ENCODE data around the gene PWP1.

The PWP1 gene

DNA sequence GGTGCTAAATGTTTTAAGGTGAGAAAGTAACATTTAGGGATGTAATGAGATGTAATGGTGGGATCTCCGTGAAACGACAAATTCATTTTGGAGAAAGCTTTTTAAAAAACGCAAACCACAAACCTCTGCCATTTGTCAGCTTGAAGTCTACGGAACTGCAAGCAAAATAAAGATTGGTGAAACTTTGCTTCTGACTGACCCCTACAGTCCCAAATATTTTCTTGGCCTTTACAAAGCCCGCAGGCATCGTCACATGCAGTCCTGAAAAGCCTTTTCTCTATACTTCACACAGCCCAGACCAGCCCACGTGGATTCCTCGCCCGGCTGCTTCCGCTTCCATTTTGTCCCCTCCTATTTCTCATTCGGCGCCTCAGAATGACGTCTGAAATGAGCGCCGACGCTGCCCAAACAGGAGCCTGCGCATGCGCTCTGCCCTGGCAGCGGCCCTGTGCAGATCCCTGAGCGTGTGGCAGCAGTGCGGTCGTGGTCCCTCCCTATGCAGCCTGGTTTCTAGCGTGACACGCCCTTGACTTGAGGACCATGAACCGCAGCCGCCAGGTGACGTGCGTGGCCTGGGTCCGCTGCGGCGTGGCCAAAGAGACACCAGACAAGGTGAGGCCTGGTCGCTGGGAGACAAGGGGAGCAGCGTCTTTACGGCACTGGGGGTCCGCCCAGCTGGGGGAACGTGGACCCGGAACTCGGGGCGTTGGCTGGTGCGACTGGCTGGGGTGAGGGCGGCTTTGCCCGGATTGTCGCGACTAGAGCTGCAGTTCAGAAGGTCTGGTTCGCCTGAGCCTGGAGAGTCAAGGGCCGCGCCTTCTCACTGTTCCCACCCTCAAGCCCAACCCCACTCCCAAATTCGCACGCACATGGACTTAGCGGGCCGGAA is at the start of gene PWP1:
PWP1 (plus strand) TSS at position 440 of the 889 bp plus-strand sequence; CDS start at position 541, 101 bp downstream.
- peak; percentile 96 for DNase-seq

DNA sequence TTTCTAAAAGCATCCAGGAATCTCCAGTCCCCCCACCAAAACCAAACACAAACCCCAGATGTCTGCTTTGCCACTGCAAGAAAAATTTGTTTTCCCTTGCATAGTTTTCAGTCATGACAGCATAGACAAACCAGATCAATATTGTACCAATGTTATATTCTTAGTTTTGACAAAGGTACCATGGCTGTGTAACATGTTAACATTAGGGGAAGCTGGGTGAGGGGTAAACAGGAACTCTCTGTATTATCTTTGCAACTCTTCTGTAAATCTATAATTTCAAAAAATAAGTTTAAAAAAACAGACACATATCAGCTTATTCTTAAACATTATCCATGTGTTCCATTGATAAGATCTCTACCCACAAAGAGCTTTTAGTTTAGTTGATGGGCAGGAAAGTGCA is 44.4 kb upstream of the PWP1 start:
- no peak for DNase-seq

- DNase-seq = no peak
Observed at GRCh38 chr12:107642240-107642639, 43.4 kb upstream of the PWP1 start.

DNA sequence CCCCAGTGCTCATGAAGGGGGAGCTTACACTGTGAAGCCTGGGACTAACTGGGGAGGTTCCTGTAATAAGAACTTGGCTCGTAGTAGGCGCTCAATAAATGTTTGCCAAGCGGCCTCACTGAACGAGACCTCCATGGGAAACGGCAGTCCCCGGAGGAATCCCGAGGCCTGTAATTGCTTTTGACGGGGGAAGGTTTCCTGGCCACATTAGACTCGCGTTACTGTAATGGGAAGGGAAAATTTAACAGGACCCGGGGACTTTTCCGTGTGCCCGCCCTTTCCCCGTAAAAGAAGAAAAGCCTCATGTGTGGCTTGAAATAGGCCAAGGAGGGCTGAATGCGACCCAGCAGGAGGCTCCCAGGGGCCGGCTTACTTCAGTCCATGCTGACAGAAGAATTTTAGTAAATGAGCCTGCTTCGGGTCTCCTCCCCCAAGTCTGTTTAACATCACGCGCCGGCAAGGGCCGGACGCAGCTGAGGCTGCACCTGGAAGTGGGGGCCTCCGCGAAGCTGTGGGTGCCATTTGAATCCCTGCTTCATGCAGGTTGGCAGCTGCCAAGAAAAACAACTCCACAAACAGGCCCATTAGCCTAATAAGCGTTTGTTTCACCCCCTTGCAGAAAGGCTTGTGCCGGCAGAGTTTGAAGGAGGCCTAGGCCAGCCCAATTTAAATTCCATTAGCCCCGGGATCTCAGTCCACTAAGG is 39.8 kb upstream of the PWP1 start:
- DNase-seq = no peak

DNA sequence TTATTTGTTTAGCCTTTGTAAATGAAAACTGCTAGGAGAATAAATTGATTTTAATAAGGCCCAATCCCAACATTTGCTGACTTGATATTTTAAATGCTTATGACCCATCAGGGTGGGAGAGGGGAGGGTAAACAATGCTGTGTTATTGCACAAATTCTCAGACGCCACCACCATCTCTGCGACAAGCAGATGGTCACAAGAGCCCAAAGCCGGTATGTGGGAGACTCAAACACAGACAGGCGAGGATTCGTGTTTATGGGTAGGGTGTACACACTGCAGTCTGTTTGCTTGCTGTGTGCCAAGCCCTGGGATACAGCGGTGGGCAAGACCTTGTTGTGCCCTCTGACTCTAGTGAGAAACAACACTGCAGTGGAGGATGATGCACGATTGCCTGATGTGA is 39.2 kb upstream of the PWP1 start:
- DNase-seq = no peak

GRCh38 chr12:107649661-107650061 is 35.9 kb upstream of the PWP1 start:
- DNase-seq = no peak

- DNase-seq = no peak
Observed at GRCh38 chr12:107650977-107651376, 34.6 kb upstream of the PWP1 start.

DNA sequence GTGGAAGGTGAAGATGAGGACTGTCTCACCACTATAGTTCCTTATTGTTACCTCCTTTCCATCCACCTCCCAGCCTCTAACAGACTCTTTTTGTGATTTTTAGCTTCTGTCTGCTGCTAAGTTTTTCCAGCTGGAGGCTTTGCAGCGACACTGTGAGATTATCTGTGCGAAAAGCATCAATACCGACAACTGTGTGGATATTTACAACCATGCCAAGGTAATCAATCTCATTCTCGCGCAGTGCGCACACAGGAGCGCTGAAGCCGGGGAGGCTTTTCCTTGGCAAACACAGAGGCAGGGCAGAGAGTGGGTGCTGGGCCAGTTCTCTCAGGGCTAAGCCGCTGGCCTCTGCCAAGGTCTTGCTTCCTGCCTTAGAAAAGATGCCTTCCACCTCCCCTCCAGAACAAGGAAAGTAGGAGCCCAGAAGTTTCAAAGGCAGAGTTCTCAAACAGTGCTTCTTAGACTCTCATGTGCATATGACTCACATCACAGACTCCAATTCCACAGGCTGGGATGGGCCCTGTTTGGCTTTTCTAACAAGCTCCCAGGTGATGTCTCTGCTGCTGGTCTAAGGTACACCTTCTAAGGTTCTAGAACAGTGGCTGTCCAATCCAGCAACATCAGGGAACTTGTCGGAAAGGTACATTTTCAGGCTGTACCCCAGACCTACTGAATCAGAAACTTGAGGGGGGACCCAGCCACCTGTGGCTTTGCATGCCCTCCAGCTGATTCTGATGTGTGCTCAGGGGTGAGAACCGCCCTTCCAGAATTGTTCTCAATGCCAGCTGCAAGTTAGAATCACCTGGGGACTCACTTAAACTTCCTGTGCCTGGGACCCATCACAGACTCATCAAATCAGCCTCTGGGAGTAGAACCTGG is 33.8 kb upstream of the PWP1 start:
- no peak for DNase-seq

DNA sequence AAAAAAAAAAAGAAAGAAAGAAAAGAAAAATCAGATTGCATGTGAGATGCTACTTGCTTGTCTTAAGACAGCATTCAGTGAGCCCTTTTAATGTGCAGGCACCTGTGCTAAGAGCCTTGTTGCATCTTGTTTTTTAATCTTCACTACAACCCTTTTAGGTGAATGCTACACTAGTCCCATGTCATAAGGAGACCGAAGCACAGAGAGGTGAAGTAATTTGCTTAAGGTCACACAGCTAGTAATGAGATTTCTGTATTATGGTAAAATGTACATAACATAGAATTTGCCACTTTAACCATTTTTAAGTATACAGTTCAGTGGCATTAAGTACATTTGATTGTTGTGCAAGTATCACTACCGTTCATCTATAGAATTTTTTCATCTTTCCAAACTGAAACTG is 32.1 kb upstream of the PWP1 start:
- no peak for DNase-seq

DNA sequence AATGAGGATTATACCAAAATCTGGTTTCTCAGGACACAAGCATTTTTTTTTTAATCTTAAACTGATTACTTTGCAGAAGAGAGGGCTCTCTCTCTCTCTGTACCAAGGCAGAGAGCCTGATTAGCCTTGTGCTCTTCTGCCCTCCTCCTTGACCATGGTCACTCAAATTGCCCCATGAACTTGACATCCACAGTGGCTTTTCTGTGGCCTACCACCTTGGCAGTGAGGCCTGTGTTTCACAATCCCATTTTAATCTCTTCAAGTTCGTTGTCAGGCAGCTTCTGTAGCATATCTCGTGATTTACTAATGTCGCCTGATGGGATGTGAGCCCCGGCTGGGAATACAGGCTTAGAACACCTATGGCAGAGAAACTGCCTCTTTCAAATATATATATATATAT is 30.7 kb upstream of the PWP1 start:
- DNase-seq = no peak

GRCh38 chr12:107655281-107656065 is 30.1 kb upstream of the PWP1 start:
- DNase-seq = no peak

DNA sequence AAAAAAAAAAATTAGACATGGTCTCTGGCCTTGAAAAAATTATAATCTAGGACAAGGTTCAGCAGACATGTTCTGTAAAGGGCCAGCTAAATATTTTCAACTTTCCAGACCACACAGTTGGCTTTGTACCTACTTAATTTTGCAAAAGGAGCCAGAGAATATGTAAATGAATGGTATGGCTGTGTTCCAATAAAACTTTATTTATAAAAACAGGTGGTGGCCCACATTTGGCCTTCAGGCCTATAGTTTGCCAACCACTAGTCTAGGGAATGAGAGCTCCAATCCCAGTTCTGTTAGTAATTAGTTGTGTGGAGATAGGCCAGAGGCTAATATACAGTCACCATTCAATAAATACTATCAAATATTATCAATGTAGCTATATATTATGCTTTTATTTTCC is 29.3 kb upstream of the PWP1 start:
- DNase-seq = no peak

GRCh38 chr12:107657133-107657532 is 28.5 kb upstream of the PWP1 start:
- no peak for DNase-seq

DNA sequence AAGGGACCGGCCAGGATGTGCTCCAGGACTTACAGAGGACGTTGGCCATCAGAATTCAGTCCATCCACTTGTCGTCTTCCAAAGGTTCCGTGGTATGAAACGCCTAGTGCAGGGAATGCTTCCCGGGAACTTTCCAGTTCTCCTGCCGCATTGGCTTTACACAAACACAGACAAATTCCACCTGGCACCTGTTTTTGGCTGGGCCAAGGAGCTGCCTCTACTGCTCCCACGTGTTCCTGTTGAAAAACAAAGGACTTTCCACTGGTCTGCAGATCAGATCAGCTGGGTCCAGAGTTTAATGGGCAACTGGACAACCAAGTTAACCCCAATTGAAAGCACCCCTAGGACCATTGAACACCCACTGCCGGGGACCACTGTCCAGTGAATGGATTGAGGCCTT is 28.0 kb upstream of the PWP1 start:
- DNase-seq = no peak

GRCh38 chr12:107660235-107660634 is 25.4 kb upstream of the PWP1 start:
- DNase-seq = no peak

GRCh38 chr12:107660861-107661415 is 24.7 kb upstream of the PWP1 start:
- no peak for DNase-seq

DNA sequence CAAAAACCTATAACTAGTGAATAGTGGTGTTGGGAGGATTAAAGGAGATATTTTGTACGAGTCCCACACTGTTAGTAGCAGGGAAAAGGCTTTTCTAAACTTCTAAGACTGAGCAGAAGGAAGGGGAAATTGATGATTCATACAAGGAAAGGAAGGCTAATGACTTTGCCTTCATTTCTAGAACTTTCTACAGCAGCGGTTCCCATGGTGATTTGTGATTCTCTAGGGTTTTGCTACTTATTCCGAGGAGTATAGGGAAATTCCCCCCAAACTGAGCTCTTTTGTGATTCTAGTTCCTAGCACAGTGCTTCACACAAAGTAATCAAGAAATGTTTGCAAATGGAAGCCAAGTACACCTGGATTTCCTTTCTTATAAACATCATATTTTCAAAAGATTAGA is 23.8 kb upstream of the PWP1 start:
- DNase-seq = no peak

DNA sequence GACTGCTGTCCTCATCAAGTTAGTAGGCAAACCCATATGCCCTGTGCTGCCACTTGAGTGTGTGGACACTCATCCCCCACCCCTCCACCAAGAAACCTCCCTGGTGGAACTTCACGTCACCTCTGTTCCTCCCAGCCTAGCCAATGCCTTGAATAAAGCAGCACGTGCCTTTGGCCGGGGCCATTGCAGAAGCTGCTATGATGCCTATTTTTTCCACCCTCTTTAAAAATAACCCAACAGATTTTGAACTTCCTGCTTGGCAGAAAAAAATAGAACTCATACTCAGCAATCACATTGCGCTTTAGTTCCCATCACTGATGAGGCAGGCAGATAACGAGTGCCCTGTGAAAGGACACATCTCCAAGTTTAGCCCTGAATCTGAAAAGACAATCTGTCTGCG is 23.1 kb upstream of the PWP1 start:
- no peak for DNase-seq

DNA sequence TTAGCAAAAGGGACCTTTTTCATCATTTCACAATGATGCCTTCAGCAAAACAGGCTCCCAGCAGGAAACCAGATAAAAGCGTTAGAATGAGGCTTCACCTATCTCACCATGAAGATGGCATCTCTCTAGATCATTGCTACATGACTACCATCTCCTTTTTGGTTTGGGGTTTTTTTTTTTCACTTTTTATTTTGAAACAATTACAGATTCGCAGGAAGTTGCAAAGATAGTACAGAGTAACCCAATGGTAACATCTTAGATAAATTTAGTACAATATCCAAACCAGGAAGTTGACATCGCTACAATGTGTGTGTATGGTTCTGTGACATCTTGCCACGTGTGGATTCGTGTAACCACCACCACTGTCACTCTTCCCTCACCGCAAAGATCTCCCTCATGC is 22.3 kb upstream of the PWP1 start:
- DNase-seq = no peak

- no peak for DNase-seq
Observed at GRCh38 chr12:107666009-107666408, 19.6 kb upstream of the PWP1 start.

GRCh38 chr12:107667464-107667863 is 18.1 kb upstream of the PWP1 start:
- no peak for DNase-seq

Measured in CD4-positive, alpha-beta T cell treated with Interleukin-21 for 1 hour (primary cell).